Stimulated activated naive CD8-positive, alpha-beta T cell treated with anti-CD3 and anti-CD28 coated beads, Interleukin-15, amount 100 ng/mL, for 72 hours (primary cell): Measurements from ENCODE around the gene RBM17.
A peak's percentile ranks its signal among the peaks of the same experiment; 100 is the strongest.
"Not testable (repeated sequence)": the region's sequence is repeated elsewhere in the genome, so short reads cannot be mapped to it uniquely, and the experiment has no call there.

Experiments
- ATAC-seq: fragments of 150-1000 bp; cut with Tn5 transposase; 2 replicates; pipeline ENCODE4 v1.10.0; 2021; ENCODE audit warnings: mild to moderate bottlenecking, moderate library complexity
- DNase-seq, 2 donors: peaks; one replicate each; pipeline ENCODE4 v3.0.0; 2021 to 2022
- H3K27ac Mint-ChIP-seq, 2 donors: one replicate each; pipeline ENCODE4 v1.8.0; 2022; ENCODE audit warnings: mild to moderate bottlenecking in 2 of 2, mixed read lengths in 2 of 2, moderate library complexity in 2 of 2
- H3K27me3 Mint-ChIP-seq: one replicate; pipeline ENCODE4 v1.8.0; 2022; ENCODE audit warnings: mixed read lengths
- H3K4me1 Mint-ChIP-seq: one replicate; pipeline ENCODE4 v1.8.0; 2022; ENCODE audit warnings: mild to moderate bottlenecking, mixed read lengths
- H3K4me3 Mint-ChIP-seq, 2 donors: one replicate each; pipeline ENCODE4 v1.8.0; 2022; ENCODE audit warnings: mild to moderate bottlenecking in 2 of 2, mixed read lengths in 2 of 2, moderate library complexity in 1 of 2
- H3K9me3 Mint-ChIP-seq, 2 donors: one replicate each; pipeline ENCODE4 v1.8.0; 2022; ENCODE audit warnings: mixed read lengths in 2 of 2

The RBM17 gene

DNA sequence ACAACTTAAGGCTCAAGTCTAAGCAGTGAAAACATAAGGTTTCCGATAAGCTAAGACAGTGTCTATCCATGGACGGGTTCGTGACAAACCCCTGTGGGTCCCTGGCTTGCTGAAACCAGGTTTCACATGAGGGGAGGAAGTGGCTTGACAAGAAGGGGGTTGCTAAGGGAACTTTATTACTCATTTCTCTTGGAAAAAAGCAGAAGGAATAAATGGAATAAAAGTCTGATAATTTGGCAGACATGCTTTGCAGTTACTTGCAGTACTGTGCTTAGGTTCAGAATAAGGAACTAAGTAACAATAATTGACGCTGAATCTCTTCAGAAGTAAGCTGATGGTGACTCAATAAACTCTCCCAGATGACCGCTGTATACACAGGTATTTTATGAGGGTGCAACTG, 34.7 kb downstream of the RBM17 start:
- peaks cover 71% of the 10 kb centered on the region for H3K4me1 Mint-ChIP-seq
- no peaks in the 10 kb centered on the region for H3K27me3 Mint-ChIP-seq
- no peaks in the 10 kb centered on the region for H3K9me3 Mint-ChIP-seq
- peak overlapping the region in 1 of 2 donors; percentile 9 for H3K4me3 Mint-ChIP-seq
- DNase-seq (no peak), ATAC-seq (peak; percentile 61)
- peak overlapping the region in 1 of 2 donors; percentile 0 for H3K27ac Mint-ChIP-seq

GRCh38 chr10:6124666-6125065, 35.8 kb downstream of the RBM17 start:
- Mint-ChIP-seq H3K4me1 (peaks cover 77% of the 10 kb centered on the region), H3K27me3 (no peaks in the 10 kb centered on the region), H3K4me3 (no peak overlapping the region), H3K27ac (peak overlapping the region in 1 of 2 donors; percentile 48), H3K9me3 (no peaks in the 10 kb centered on the region)
- ATAC-seq, result no peak
- no peak for DNase-seq

DNA sequence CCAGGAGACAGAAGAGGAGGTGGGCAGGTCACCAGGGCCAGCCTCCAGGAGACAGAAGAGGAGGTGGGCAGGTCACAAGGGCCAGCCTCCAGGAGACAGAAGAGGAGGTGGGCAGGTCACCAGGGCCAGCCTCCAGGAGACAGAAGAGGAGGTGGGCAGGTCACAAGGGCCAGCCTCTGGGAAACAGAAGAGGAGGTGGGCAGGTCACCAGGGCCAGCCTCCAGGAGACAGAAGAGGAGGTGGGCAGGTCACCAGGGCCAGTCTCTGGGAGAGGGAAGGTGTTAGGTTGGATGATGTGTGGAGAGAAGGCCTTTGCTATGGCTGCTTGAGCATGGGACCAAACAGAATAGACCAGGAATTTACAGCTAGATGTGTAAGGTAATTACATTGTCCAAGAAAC, 38.6 kb downstream of the RBM17 start:
- not testable (repeated sequence) for ATAC-seq, H3K4me3 Mint-ChIP-seq, DNase-seq, H3K27me3 Mint-ChIP-seq, H3K9me3 Mint-ChIP-seq, H3K27ac Mint-ChIP-seq
- H3K4me1 Mint-ChIP-seq, result peaks cover 80% of the 10 kb centered on the region

DNA sequence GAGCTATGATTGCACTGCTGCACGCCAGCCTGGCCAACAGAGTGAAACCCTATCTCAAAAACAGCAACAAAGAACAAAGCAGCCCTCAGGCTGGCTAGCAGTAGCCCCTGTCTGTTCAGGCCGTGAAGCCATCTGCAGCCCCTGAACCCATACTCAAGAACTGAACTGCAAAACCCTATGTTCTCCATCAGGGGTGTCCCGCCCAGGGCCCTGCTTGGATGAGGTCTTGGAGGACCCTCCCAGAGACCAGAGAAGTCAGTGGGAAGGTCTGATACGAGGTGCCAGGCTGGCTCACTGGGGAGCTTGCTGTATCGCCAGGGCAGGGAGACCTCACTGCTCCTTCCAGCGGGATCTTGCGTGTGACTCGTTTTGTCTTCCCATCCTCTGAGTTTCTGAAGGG, 39.3 kb downstream of the RBM17 start:
- H3K4me3 Mint-ChIP-seq, result no peak overlapping the region
- peaks cover 74% of the 10 kb centered on the region for H3K4me1 Mint-ChIP-seq
- DNase-seq (no peak), ATAC-seq (no peak)
- no peaks in the 10 kb centered on the region for H3K9me3 Mint-ChIP-seq
- H3K27ac Mint-ChIP-seq, result no peak overlapping the region
- no peaks in the 10 kb centered on the region for H3K27me3 Mint-ChIP-seq

GRCh38 chr10:6128591-6129251, 39.9 kb downstream of the RBM17 start:
- DNase-seq, result no peak
- Mint-ChIP-seq H3K4me3 (peak overlapping the region; percentile 18 to 44), H3K27me3 (no peaks in the 10 kb centered on the region), H3K27ac (no peak overlapping the region), H3K9me3 (no peaks in the 10 kb centered on the region), H3K4me1 (peaks cover 68% of the 10 kb centered on the region)
- ATAC-seq, result no peak

GRCh38 chr10:6130848-6131470, 42.1 kb downstream of the RBM17 start:
- ATAC-seq (no peak), DNase-seq (no peak)
- Mint-ChIP-seq H3K27me3 (peaks cover 9% of the 10 kb centered on the region), H3K9me3 (no peaks in the 10 kb centered on the region), H3K4me3 (no peak overlapping the region), H3K4me1 (peaks cover 72% of the 10 kb centered on the region), H3K27ac (no peak overlapping the region)

GRCh38 chr10:6133331-6134098, 44.7 kb downstream of the RBM17 start:
- no peak for DNase-seq
- H3K4me1 Mint-ChIP-seq, result peaks cover 74% of the 10 kb centered on the region
- no peak overlapping the region for H3K4me3 Mint-ChIP-seq
- no peak for ATAC-seq
- H3K27ac Mint-ChIP-seq, result no peak overlapping the region
- peaks cover 14% of the 10 kb centered on the region for H3K27me3 Mint-ChIP-seq
- no peaks in the 10 kb centered on the region for H3K9me3 Mint-ChIP-seq

- DNase-seq, result no peak
- Mint-ChIP-seq H3K4me1 (peaks cover 74% of the 10 kb centered on the region), H3K4me3 (no peak overlapping the region), H3K27me3 (peaks cover 21% of the 10 kb centered on the region), H3K27ac (no peak overlapping the region), H3K9me3 (no peaks in the 10 kb centered on the region)
- ATAC-seq, result no peak
Observed at GRCh38 chr10:6134099-6134823, 45.4 kb downstream of the RBM17 start.

- no peak overlapping the region for H3K27ac Mint-ChIP-seq
- peaks cover 28% of the 10 kb centered on the region for H3K27me3 Mint-ChIP-seq
- no peak for DNase-seq
- no peaks in the 10 kb centered on the region for H3K9me3 Mint-ChIP-seq
- peaks cover 74% of the 10 kb centered on the region for H3K4me1 Mint-ChIP-seq
- ATAC-seq, result no peak
- peak overlapping the region in 1 of 2 donors; percentile 80 for H3K4me3 Mint-ChIP-seq
Observed at GRCh38 chr10:6135039-6135438, 46.2 kb downstream of the RBM17 start.

GRCh38 chr10:6135589-6136168, 46.8 kb downstream of the RBM17 start:
- Mint-ChIP-seq H3K27me3 (peaks cover 28% of the 10 kb centered on the region), H3K4me3 (peak overlapping the region; percentile 62 to 80), H3K27ac (peak overlapping the region in 1 of 2 donors; percentile 71), H3K4me1 (peaks cover 74% of the 10 kb centered on the region), H3K9me3 (no peaks in the 10 kb centered on the region)
- ATAC-seq (no peak), DNase-seq (no peak)

DNA sequence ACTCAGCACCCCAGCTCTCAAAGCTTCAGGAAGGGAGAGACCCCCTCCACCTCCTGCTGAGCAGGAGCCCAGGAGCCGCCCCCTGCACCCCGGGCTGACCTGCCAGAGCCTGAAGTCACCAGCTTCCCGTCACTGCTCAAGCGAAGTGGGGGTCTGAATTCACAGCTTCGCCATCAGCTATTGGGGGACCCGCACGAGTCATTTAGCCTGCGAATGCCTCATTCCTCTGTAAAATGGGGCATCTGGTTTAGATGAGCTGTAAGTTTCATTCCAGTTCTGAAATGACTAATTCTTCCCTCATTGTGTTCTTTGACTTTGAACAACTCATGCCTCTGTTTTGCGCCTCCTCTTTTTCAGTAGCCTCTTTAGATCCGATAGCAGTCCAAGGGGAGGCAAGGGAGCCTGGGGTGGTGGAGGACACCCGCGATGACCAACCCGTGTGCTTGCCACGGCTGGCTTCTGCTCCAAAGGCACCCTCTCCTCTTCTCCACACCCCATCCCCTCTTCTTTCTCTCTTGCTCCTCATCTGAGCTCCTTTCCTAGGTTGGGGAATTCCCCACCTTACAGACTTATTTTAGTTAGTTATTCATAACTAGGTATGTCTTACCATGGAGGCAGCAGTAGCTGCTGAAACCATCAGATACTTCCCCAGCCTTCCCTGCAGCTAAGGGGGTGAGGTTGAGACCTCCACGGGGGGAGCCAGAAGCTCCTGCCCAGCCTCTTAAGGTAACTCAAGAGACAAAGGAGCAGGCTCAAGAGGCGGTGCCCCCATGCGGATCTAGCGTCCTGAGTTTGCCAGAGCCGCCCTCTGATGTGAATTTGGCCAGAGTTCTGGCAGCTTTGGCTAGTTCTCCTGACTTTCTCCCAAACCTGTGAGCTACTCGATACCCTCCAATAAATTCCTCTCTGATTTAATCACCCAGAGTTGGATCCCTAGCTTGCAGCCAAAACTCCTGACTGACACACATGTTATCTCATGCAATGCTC, 47.7 kb downstream of the RBM17 start:
- Mint-ChIP-seq H3K27me3 (peaks cover 28% of the 10 kb centered on the region), H3K9me3 (no peaks in the 10 kb centered on the region), H3K4me3 (peak overlapping the region; percentile 62 to 80), H3K4me1 (peaks cover 75% of the 10 kb centered on the region), H3K27ac (peak overlapping the region; percentile 38 to 71)
- DNase-seq (peak; percentile 61 to 83), ATAC-seq (peak; percentile 90)

GRCh38 chr10:6138456-6138855, 49.6 kb downstream of the RBM17 start:
- ATAC-seq (no peak), DNase-seq (no peak)
- H3K27ac Mint-ChIP-seq, result no peak overlapping the region
- no peak overlapping the region for H3K4me3 Mint-ChIP-seq
- H3K27me3 Mint-ChIP-seq, result peaks cover 28% of the 10 kb centered on the region
- peaks cover 94% of the 10 kb centered on the region for H3K4me1 Mint-ChIP-seq
- no peaks in the 10 kb centered on the region for H3K9me3 Mint-ChIP-seq

GRCh38 chr10:6139470-6139869, 50.6 kb downstream of the RBM17 start:
- ATAC-seq (no peak), DNase-seq (no peak)
- peak overlapping the region in 1 of 2 donors; percentile 86 for H3K27ac Mint-ChIP-seq
- no peaks in the 10 kb centered on the region for H3K9me3 Mint-ChIP-seq
- H3K27me3 Mint-ChIP-seq, result peaks cover 23% of the 10 kb centered on the region
- peak overlapping the region in 1 of 2 donors; percentile 81 for H3K4me3 Mint-ChIP-seq
- H3K4me1 Mint-ChIP-seq, result peaks cover 100% of the 10 kb centered on the region

DNA sequence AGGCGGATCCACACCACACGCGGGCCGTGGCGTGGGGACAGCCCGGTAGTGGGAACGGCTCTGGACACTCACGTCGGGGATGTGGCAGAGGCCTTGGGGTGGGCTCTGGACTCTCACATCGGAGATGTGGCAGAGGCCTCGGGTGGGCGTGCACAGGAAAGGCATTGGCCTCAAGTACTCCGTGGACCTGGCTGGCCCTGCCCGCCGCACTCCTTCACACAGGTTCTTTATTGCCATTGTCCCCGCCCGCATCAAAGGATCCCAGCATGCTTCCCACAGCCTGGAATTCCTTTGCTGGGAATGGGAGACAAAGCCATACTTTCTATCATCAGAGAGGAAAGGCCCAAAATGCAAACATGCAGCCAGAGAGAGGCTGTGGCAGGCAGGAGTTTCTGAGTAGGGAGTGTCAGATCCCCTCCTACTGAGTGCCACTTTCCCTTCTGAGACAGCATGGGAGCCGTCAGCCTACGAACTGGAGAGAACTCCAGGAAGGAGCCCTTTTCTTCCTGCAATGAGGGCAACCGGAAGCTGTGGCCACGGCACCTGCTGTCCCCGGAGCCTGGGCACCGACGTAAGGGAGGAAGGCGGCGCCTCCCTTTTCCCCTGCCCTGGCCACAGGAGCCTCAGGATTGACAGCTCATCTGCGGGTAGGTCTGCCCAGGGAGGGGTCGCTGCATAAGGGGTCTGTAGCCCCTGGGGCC, 51.5 kb downstream of the RBM17 start:
- peak overlapping the region in 1 of 2 donors; percentile 42 for H3K27ac Mint-ChIP-seq
- peaks cover 19% of the 10 kb centered on the region for H3K27me3 Mint-ChIP-seq
- H3K4me3 Mint-ChIP-seq, result peak overlapping the region; percentile 69 to 81
- H3K9me3 Mint-ChIP-seq, result no peaks in the 10 kb centered on the region
- no peak for DNase-seq
- no peak for ATAC-seq
- peaks cover 92% of the 10 kb centered on the region for H3K4me1 Mint-ChIP-seq
